Fibroblast of lung (primary cell): Measurements from ENCODE around the gene POLK.

Experiments
- EZH2 ChIP-seq: IDR thresholded peaks from 2 replicates; pipeline ENCODE4 v1.5.1; 2012; ENCODE audit warnings: low read length, control low read depth, mild to moderate bottlenecking; ENCODE audit errors: missing control alignments
- TF ChIP-seq, protein P1 (sequence below), 2 donors: IDR thresholded peaks in 1 of 2; conservative IDR thresholded peaks in 1 of 2; 1 replicate in 1 of 2; 2 replicates in 1 of 2; pipeline ENCODE4 v1.5.1; 2011 to 2012; ENCODE audit warnings: low read length in 2 of 2, control low read depth in 1 of 2, inconsistent platforms in 1 of 2, low read depth in 1 of 2, mild to moderate bottlenecking in 1 of 2

DNA sequence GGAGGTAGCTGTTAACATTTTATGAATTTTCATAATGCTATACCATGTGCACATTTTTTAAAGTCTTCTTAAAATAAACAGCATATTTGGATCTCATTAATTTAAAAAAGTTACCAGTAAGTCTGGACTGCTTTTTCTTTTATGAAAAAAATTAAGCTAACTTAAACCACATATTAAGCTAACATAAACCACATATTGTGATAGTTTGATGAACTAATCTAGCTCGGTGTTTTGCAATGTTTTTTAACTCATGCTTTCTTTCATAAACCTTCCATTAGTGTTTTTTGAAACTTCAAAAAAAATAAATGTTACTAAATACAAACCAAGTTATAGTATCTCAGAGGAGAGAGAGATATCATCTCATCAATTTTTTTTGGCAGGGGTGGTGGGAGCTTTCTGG, 26.5 kb downstream of the POLK start:
- TF ChIP-seq, protein P1, sequence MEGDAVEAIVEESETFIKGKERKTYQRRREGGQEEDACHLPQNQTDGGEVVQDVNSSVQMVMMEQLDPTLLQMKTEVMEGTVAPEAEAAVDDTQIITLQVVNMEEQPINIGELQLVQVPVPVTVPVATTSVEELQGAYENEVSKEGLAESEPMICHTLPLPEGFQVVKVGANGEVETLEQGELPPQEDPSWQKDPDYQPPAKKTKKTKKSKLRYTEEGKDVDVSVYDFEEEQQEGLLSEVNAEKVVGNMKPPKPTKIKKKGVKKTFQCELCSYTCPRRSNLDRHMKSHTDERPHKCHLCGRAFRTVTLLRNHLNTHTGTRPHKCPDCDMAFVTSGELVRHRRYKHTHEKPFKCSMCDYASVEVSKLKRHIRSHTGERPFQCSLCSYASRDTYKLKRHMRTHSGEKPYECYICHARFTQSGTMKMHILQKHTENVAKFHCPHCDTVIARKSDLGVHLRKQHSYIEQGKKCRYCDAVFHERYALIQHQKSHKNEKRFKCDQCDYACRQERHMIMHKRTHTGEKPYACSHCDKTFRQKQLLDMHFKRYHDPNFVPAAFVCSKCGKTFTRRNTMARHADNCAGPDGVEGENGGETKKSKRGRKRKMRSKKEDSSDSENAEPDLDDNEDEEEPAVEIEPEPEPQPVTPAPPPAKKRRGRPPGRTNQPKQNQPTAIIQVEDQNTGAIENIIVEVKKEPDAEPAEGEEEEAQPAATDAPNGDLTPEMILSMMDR (conservative IDR thresholded peaks at IDR 0.05 in 1 of 2, IDR thresholded peaks at IDR 0.05 in 1 of 2; ENCODE audit: low read depth in 1 of 2, low read length in 2 of 2), result no peak
- TF ChIP-seq EZH2, result no peak
